Upper lobe of right lung (tissue), 1 donor: ENCODE measurements around the gene PRDM16. TPM values are rescaled to one million over a fixed set of nuclear protein-coding genes. Genes with fewer than 3 reads are reported as not detected.

Source experiments
- ATAC-seq: fragments of 200-7000 bp; cut with Tn5 transposase; one replicate; pipeline ENCODE4 v1.9.1; 2020; ENCODE audit warnings: mild to moderate bottlenecking, moderate library complexity
- DNase-seq: peaks from one replicate; pipeline ENCODE4 v3.0.0-alpha.2; 2020
- H3K27ac ChIP-seq: fragments of 200-600 bp; one replicate; pipeline ENCODE4 v1.8.0; 2022
- H3K27me3 ChIP-seq: fragments of 200-600 bp; one replicate; pipeline ENCODE4 v1.8.0; 2022; ENCODE audit warnings: mild to moderate bottlenecking
- H3K36me3 ChIP-seq: fragments of 200-600 bp; one replicate; pipeline ENCODE4 v1.8.0; 2022
- H3K4me1 ChIP-seq: fragments of 200-600 bp; one replicate; pipeline ENCODE4 v1.8.0; 2022
- H3K4me3 ChIP-seq: fragments of 200-600 bp; one replicate; pipeline ENCODE4 v1.8.0; 2022; ENCODE audit warnings: mild to moderate bottlenecking
- H3K9me3 ChIP-seq: fragments of 200-600 bp; one replicate; pipeline ENCODE4 v1.8.0; 2022
- CTCF ChIP-seq: fragments of 200-600 bp; IDR thresholded peaks from one replicate; pipeline ENCODE4 v1.8.0; 2022; ENCODE audit warnings: antibody characterized with exemption
- intact Hi-C: fragments of 100-400 bp; cut with DNase I; formaldehyde crosslinking; loops from one replicate; pipeline ENCODE4 v1.11.0; 2022
- total RNA-seq: library from RNA; stranded (reverse); fragmentation: NEBNext Ultra II Directional; extraction: Animal tissue kit (Norgen Biotek cat#: 25700); gene quantifications from one replicate; pipeline ENCODE4 v1.2.1, GENCODE V29; 2021
- donor health status: DM: no; HTN: yes; CAD: no; lungs with severe emphysema.

Gene PRDM16
- total RNA-seq, 1 donor from 2014 or later: 21.0 TPM

- DNase-seq (no peak), ATAC-seq (no peak)
- H3K4me3 ChIP-seq: no peak overlapping the region
- intact Hi-C loops: no loop called here
- H3K27ac ChIP-seq: no peak overlapping the region
- H3K36me3 ChIP-seq: no peaks in the 10 kb centered on the region
- H3K27me3 ChIP-seq: no peaks in the 10 kb centered on the region
- TF ChIP-seq CTCF: no peak
- H3K9me3 ChIP-seq: no peaks in the 10 kb centered on the region
- no peaks in the 10 kb centered on the region for H3K4me1 ChIP-seq
Measured at GRCh38 chr1:3368059-3368458, 299.1 kb downstream of the PRDM16 start.

GRCh38 chr1:3368711-3369445 is 299.9 kb downstream of the PRDM16 start:
- TF ChIP-seq CTCF: no peak

GRCh38 chr1:3369446-3370076 is 300.6 kb downstream of the PRDM16 start:
- Histone ChIP-seq H3K4me1 (no peaks in the 10 kb centered on the region), H3K9me3 (no peaks in the 10 kb centered on the region), H3K4me3 (no peak overlapping the region), H3K36me3 (no peaks in the 10 kb centered on the region), H3K27ac (no peak overlapping the region), H3K27me3 (no peaks in the 10 kb centered on the region)
- intact Hi-C loops: no loop called here
- ATAC-seq: no peak
- TF ChIP-seq CTCF: no peak
- DNase-seq: no peak

More at GRCh38 chr1:3368711-3369445, 299.9 kb downstream of the PRDM16 start:
- DNase-seq (no peak), ATAC-seq (no peak)
- H3K4me3 ChIP-seq: no peak overlapping the region
- no peaks in the 10 kb centered on the region for H3K4me1 ChIP-seq
- H3K36me3 ChIP-seq: no peaks in the 10 kb centered on the region
- H3K27me3 ChIP-seq: no peaks in the 10 kb centered on the region
- no peaks in the 10 kb centered on the region for H3K9me3 ChIP-seq
- H3K27ac ChIP-seq: no peak overlapping the region
- intact Hi-C loops: no loop called here

- no peak overlapping the region for H3K27ac ChIP-seq
- ATAC-seq (no peak), DNase-seq (no peak)
- H3K9me3 ChIP-seq: no peaks in the 10 kb centered on the region
- H3K36me3 ChIP-seq: no peaks in the 10 kb centered on the region
- no peaks in the 10 kb centered on the region for H3K27me3 ChIP-seq
- H3K4me1 ChIP-seq: no peaks in the 10 kb centered on the region
- TF ChIP-seq CTCF: no peak
- intact Hi-C loops: no loop called here
- no peak overlapping the region for H3K4me3 ChIP-seq
Measured at GRCh38 chr1:3370856-3371703, 302.1 kb downstream of the PRDM16 start.

GRCh38 chr1:3372317-3372716 is 303.3 kb downstream of the PRDM16 start:
- H3K27ac ChIP-seq: no peak overlapping the region
- ATAC-seq (no peak), DNase-seq (no peak)

More at GRCh38 chr1:3372317-3372716, 303.3 kb downstream of the PRDM16 start:
- H3K36me3 ChIP-seq: no peaks in the 10 kb centered on the region
- H3K4me3 ChIP-seq: no peak overlapping the region
- TF ChIP-seq CTCF: no peak
- no peaks in the 10 kb centered on the region for H3K9me3 ChIP-seq
- intact Hi-C loops: no loop called here
- no peaks in the 10 kb centered on the region for H3K27me3 ChIP-seq
- H3K4me1 ChIP-seq: no peaks in the 10 kb centered on the region
